Right cardiac atrium (tissue), 5 donors: ENCODE results near the gene SLX4IP. TPM values are rescaled to one million over a fixed set of nuclear protein-coding genes. Genes with fewer than 3 reads are reported as not detected.

Experiments used
- ATAC-seq, 2 donors: fragments of 200-7000 bp; cut with Tn5 transposase; one replicate each; pipeline versions ENCODE4 v1.8.0 to v1.9.1; 2020; ENCODE audit warnings: moderate library complexity in 2 of 2, mild to moderate bottlenecking in 1 of 2
- DNase-seq, 3 donors: peaks; one replicate each; pipeline ENCODE4 v3.0.0-alpha.2; 2020
- H3K27ac ChIP-seq: one replicate; pipeline ENCODE4 v1.5.1; 2013; ENCODE audit warnings: mild to moderate bottlenecking, low read length, control low read depth, moderate library complexity
- H3K27me3 ChIP-seq: one replicate; pipeline ENCODE4 v1.6.1; 2013; ENCODE audit not compliant: control insufficient read depth, insufficient read depth
- H3K4me1 ChIP-seq: one replicate; pipeline ENCODE4 v1.6.1; 2013; ENCODE audit warnings: low read length; ENCODE audit not compliant: control insufficient read depth, insufficient read depth
- H3K4me3 ChIP-seq: one replicate; pipeline ENCODE4 v1.5.1; 2013; ENCODE audit warnings: low read length, control low read depth
- H3K9me3 ChIP-seq: one replicate; pipeline ENCODE4 v1.6.1; 2013; ENCODE audit warnings: low read length; ENCODE audit not compliant: control insufficient read depth
- WGBS: extraction: QIAGEN DNeasy Blood & Tissue Kit; methylation state at CpG from one replicate; pipeline ENCODE4 v1.1.7; 2013; 5-methylcytosine and 5-hydroxymethylcytosine counted together
- intact Hi-C, 4 donors: fragments of 100-400 bp; cut with DNase I; formaldehyde crosslinking; loops; one replicate each; pipeline versions ENCODE4 v1.11.0 to v1.14.0; 2022 to 2023
- polyA plus RNA-seq: library from polyadenylated mRNA; stranded (reverse); fragments of 200-250 nt; gene quantifications from one replicate; pipeline ENCODE4 v1.2.3, GENCODE V29; 2013
- total RNA-seq, 4 donors: library from RNA; stranded (reverse); fragmentation: NEBNext Ultra II Directional; extraction: Animal tissue kit (Norgen Biotek cat#: 25700); gene quantifications; one replicate each; pipeline ENCODE4 v1.2.1, GENCODE V29; 2021
- donor health status: healthy with polysubstance abuse.
- donor health status: DM: no; HTN: yes; CAD: no.
- donor health status: DM: no; HTN: no; CAD: no.
- donor health status: DM: no; HTN: yes; CAD: no; lungs with severe emphysema.
- donor health status: DM: yes; HTN: yes; CAD: no.

The SLX4IP gene
- total and polyA plus RNA-seq, 5 donors = 1.3 to 3.2 (median 2.5) TPM

GRCh38 chr20:10540636-10541493 lies 105.8 kb downstream of the SLX4IP start:
- Histone ChIP-seq H3K27me3 (no peaks in the 10 kb centered on the region), H3K27ac (no peak overlapping the region), H3K9me3 (no peaks in the 10 kb centered on the region), H3K4me1 (no peaks in the 10 kb centered on the region), H3K4me3 (no peak overlapping the region)
- ATAC-seq = peak in 1 of 2 donors; percentile 53
- WGBS = 53% methylated on average over 4 of the region's 4 CpGs
- no peak for DNase-seq
- intact Hi-C loops = loop anchor here in 1 of 4 donors (10.0 kb wide), 1 partner anchor 566 kb away; no protein-coding TSS in a partner anchor

- WGBS = 77% methylated on average over 2 of the region's 2 CpGs
- intact Hi-C loops = loop anchor here in 1 of 4 donors (10.0 kb wide), 1 partner anchor 567 kb away; no protein-coding TSS in a partner anchor
Observed at GRCh38 chr20:10541668-10542411, 106.7 kb downstream of the SLX4IP start.

GRCh38 chr20:10542442-10542841 lies 107.3 kb downstream of the SLX4IP start:
- intact Hi-C loops = loop anchor here in 1 of 4 donors (10.0 kb wide), 1 partner anchor 568 kb away; no protein-coding TSS in a partner anchor
- no peak overlapping the region for H3K4me3 ChIP-seq
- H3K9me3 ChIP-seq = no peaks in the 10 kb centered on the region
- ATAC-seq (no peak), DNase-seq (no peak)
- no peaks in the 10 kb centered on the region for H3K27me3 ChIP-seq
- no peak overlapping the region for H3K27ac ChIP-seq
- H3K4me1 ChIP-seq = no peaks in the 10 kb centered on the region
- 98% methylated on average over 3 of the region's 3 CpGs for WGBS

More at GRCh38 chr20:10541668-10542411, 106.7 kb downstream of the SLX4IP start:
- no peaks in the 10 kb centered on the region for H3K9me3 ChIP-seq
- H3K4me3 ChIP-seq = no peak overlapping the region
- DNase-seq (no peak), ATAC-seq (no peak)
- no peak overlapping the region for H3K27ac ChIP-seq
- no peaks in the 10 kb centered on the region for H3K4me1 ChIP-seq
- no peaks in the 10 kb centered on the region for H3K27me3 ChIP-seq

GRCh38 chr20:10543480-10543879 lies 108.4 kb downstream of the SLX4IP start:
- DNase-seq = no peak
- WGBS = 79% methylated on average over 3 of the region's 3 CpGs
- H3K9me3 ChIP-seq = no peaks in the 10 kb centered on the region
- no peaks in the 10 kb centered on the region for H3K4me1 ChIP-seq
- no peaks in the 10 kb centered on the region for H3K27me3 ChIP-seq
- no peak overlapping the region for H3K4me3 ChIP-seq
- no peak overlapping the region for H3K27ac ChIP-seq
- intact Hi-C loops = loop anchor here in 1 of 4 donors (10.0 kb wide), 1 partner anchor 569 kb away; no protein-coding TSS in a partner anchor
- ATAC-seq = no peak

GRCh38 chr20:10547276-10548114 lies 112.4 kb downstream of the SLX4IP start:
- ATAC-seq (no peak), DNase-seq (no peak)
- no peaks in the 10 kb centered on the region for H3K4me1 ChIP-seq
- 91% methylated on average over 4 of the region's 4 CpGs for WGBS
- H3K4me3 ChIP-seq = no peak overlapping the region
- H3K27ac ChIP-seq = no peak overlapping the region
- H3K9me3 ChIP-seq = no peaks in the 10 kb centered on the region
- no peaks in the 10 kb centered on the region for H3K27me3 ChIP-seq
- intact Hi-C loops = loop anchor here in 1 of 4 donors (10.0 kb wide), 1 partner anchor 573 kb away; no protein-coding TSS in a partner anchor

GRCh38 chr20:10549511-10549910 lies 114.4 kb downstream of the SLX4IP start:
- Histone ChIP-seq H3K27ac (no peak overlapping the region), H3K27me3 (no peaks in the 10 kb centered on the region), H3K4me1 (no peaks in the 10 kb centered on the region), H3K9me3 (no peaks in the 10 kb centered on the region), H3K4me3 (no peak overlapping the region)
- 43% methylated on average over 3 of the region's 3 CpGs for WGBS
- no peak for ATAC-seq
- intact Hi-C loops = loop anchor here in 1 of 4 donors (10.0 kb wide), 1 partner anchor 575 kb away; no protein-coding TSS in a partner anchor
- DNase-seq = no peak

- no peaks in the 10 kb centered on the region for H3K4me1 ChIP-seq
- H3K4me3 ChIP-seq = no peak overlapping the region
- H3K27me3 ChIP-seq = no peaks in the 10 kb centered on the region
- intact Hi-C loops = loop anchor here (5.0 to 10.0 kb wide), 5 partner anchors 122 to 994 kb away; partner anchors contain the start of gene JAG1 (in 1 of the 4)
- ATAC-seq (peak in 1 of 2 donors; percentile 36), DNase-seq (no peak)
- WGBS = 90% methylated on average over 14 of the region's 14 CpGs
- H3K9me3 ChIP-seq = no peaks in the 10 kb centered on the region
- no peak overlapping the region for H3K27ac ChIP-seq
Observed at GRCh38 chr20:10550204-10551118, 115.4 kb downstream of the SLX4IP start.

- Histone ChIP-seq H3K27ac (no peak overlapping the region), H3K4me3 (no peak overlapping the region), H3K27me3 (no peaks in the 10 kb centered on the region), H3K9me3 (no peaks in the 10 kb centered on the region), H3K4me1 (no peaks in the 10 kb centered on the region)
- WGBS = 81% methylated on average over 8 of the region's 8 CpGs
- ATAC-seq (peak in 1 of 2 donors; percentile 34), DNase-seq (peak in 1 of 3 donors; percentile 48)
- intact Hi-C loops = loop anchor here (5.0 to 10.0 kb wide), 5 partner anchors 120 to 993 kb away; partner anchors contain the start of gene JAG1 (in 1 of the 4)
Observed at GRCh38 chr20:10551732-10552724, 116.9 kb downstream of the SLX4IP start.
